Measurements from ENCODE around the gene LDHD. TPM values are rescaled to one million over a fixed set of nuclear protein-coding genes. Genes with fewer than 3 reads are reported as not detected.
A peak's percentile ranks its signal among the peaks of the same experiment; 100 is the strongest.

The LDHD gene
- total RNA-seq, 4 donors from 2014 or later: 3.3 to 20.4 (median 10.4) TPM

DNA sequence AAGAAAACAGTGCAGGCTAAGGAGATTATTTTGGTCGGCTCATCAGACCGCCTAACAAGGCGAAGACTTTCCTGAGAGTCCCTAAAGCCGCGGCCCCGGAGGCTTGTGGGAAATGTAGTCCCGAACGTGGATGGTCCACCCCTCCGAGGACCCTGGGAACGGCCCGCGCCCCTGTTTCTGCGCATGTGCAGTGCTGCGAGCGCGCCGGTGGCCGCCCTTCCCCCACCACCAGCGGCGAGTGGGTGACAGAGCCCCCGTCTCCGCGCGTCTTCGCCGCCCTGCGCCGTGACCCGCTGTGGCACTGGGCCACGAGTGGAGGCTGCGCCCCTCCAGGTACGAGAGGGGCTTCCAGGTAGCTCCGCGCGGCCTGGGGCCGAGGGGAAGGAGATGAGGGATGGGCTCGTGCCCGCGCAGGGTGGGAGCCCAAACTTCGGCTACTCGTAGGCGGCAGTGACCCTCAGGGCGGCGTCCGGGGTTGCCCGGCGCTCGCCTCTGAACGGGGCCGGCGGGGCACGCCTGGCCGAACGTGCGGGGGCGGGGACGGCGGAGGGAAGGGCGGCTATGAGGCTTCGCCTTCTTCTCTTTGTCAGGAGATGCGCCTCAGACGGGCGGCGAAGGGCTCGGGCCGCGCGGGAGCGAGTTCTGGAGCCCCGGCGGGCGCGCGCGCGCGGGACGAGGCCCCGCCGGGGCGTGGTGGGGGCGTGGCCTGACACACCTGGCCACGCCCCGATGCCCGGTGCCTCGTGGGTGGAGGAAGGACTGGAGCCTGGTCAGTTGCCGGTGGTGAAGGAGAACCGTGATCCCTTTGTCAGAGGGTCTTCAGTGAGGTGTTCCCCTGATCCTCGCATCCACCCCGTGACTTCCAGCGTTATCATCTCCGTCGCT, 32.0 kb upstream of the LDHD start, which contains the start of gene ZFP1:
Gene ZFP1, plus strand, starts transcription at position 214 of the 885 bp plus-strand sequence. CDS start 4,428 bp downstream, outside the sequence.
- DNase-seq: peak; percentile 67
- H3K27ac ChIP-seq: peak within 1 kb of the TSS; percentile 95 to 98 (median 98)
- WGBS, 2 donors: 0 to 2% methylated on average over 22 to 26 of the region's 93 CpGs
- no peaks in the 10 kb centered on the region for H3K27me3 ChIP-seq
- peak in 2 of 4 donors; percentile 53 to 63 for TF ChIP-seq POLR2A (IDR thresholded peaks at IDR 0.05)
- TF ChIP-seq, protein P1, sequence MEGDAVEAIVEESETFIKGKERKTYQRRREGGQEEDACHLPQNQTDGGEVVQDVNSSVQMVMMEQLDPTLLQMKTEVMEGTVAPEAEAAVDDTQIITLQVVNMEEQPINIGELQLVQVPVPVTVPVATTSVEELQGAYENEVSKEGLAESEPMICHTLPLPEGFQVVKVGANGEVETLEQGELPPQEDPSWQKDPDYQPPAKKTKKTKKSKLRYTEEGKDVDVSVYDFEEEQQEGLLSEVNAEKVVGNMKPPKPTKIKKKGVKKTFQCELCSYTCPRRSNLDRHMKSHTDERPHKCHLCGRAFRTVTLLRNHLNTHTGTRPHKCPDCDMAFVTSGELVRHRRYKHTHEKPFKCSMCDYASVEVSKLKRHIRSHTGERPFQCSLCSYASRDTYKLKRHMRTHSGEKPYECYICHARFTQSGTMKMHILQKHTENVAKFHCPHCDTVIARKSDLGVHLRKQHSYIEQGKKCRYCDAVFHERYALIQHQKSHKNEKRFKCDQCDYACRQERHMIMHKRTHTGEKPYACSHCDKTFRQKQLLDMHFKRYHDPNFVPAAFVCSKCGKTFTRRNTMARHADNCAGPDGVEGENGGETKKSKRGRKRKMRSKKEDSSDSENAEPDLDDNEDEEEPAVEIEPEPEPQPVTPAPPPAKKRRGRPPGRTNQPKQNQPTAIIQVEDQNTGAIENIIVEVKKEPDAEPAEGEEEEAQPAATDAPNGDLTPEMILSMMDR (IDR thresholded peaks at IDR 0.05): peak in 1 of 6 experiments; percentile 8
- H3K9me3 ChIP-seq: peaks cover 0 to 21% (median 0%) of the 10 kb centered on the region in 3 donors
- peak within 1 kb of the TSS; percentile 83 to 96 (median 92) for H3K4me3 ChIP-seq
- H3K36me3 ChIP-seq: peaks cover 0 to 18% (median 0%) of the 10 kb centered on the region in 3 donors
- H3K4me1 ChIP-seq: peaks cover 0 to 12% (median 4%) of the 10 kb centered on the region in 3 donors
- intact Hi-C loops (cut with DNase I): no loop called here

DNA sequence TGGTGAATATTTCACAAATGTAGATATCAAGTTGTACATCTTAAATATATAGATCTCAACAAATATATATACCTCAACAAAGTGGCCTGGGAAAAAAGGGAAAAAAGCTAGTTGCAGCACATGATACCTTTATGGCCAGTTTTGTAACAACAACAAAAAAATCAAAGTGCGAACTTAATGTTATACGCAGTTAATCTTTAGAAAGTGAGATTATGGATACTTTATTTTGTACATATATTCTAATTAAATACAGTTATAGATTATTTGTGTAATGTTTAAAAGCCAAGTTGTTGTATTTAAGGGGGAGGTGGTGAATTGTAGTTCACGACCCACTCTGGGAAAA, 31.4 kb upstream of the LDHD start:
- Histone ChIP-seq H3K9me3 (peaks cover 0 to 21% (median 0%) of the 10 kb centered on the region in 3 donors), H3K4me3 (peak overlapping the region in 3 of 4 donors; percentile 83 to 96 (median 90)), H3K4me1 (peaks cover 0 to 12% (median 4%) of the 10 kb centered on the region in 3 donors), H3K27ac (peak overlapping the region; percentile 95 to 98 (median 98)), H3K27me3 (no peaks in the 10 kb centered on the region), H3K36me3 (peaks cover 0 to 13% (median 0%) of the 10 kb centered on the region in 3 donors)
- 39 to 48% methylated on average over 3 of the region's 3 CpGs for WGBS, 2 donors
- no peak for TF ChIP-seq POLR2A (IDR thresholded peaks at IDR 0.05)
- TF ChIP-seq, protein P1 (IDR thresholded peaks at IDR 0.05): no peak
- no peak for DNase-seq
- intact Hi-C loops (cut with DNase I): no loop called here

DNA sequence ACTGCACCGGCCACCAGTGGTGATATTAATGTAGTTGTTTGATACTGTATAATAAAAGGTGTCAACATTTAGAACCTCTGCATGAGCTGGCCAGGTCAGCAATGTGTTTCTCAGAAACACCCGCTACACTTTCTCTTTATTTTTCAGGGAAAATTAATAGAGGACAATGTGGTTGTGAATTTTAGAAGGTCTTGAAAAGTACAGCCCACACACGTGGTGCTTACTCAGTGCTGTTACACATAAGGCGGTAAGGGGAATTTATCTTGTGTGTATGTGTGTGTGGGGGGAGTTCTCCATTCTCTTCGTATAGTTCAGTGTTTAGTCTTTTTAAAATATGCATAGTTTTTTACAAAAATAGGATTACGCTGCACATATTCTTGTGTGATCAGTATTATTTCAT, 27.4 kb upstream of the LDHD start:
- Histone ChIP-seq H3K27ac (no peak overlapping the region), H3K9me3 (peaks cover 0 to 7% (median 0%) of the 10 kb centered on the region in 3 donors), H3K27me3 (no peaks in the 10 kb centered on the region), H3K4me1 (peaks cover 0 to 1% (median 0%) of the 10 kb centered on the region in 3 donors), H3K36me3 (no peaks in the 10 kb centered on the region), H3K4me3 (no peak overlapping the region)
- no peak for DNase-seq
- TF ChIP-seq, protein P1 (IDR thresholded peaks at IDR 0.05): no peak
- TF ChIP-seq POLR2A (IDR thresholded peaks at IDR 0.05): no peak
- 66 to 68% methylated on average over 6 of the region's 6 CpGs for WGBS, 2 donors
- intact Hi-C loops (cut with DNase I): no loop called here

DNA sequence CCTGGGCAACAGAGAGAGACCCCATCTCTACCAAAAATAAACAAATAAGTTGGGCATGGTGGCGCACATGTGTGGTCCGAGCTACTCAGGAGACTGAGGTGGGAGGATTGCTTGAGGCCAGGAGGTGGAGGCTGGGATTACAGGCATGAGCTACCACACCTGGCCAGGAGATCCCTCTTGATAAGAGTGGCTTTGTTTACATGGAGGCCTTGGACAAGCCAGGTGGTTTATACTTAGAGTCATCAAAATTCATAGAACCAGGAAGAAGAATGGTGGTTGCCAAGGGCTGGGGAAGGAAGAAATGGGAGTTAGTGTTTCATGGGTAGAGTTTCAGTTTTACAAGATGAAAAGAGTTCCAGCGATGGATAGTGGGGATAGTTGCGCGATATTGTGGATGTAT, 22.9 kb upstream of the LDHD start:
- H3K27me3 ChIP-seq: no peaks in the 10 kb centered on the region
- H3K36me3 ChIP-seq: no peaks in the 10 kb centered on the region
- TF ChIP-seq, protein P1 (IDR thresholded peaks at IDR 0.05): no peak
- no peak for TF ChIP-seq POLR2A (IDR thresholded peaks at IDR 0.05)
- no peak for DNase-seq
- no peaks in the 10 kb centered on the region for H3K4me1 ChIP-seq
- H3K9me3 ChIP-seq: no peaks in the 10 kb centered on the region
- intact Hi-C loops (cut with DNase I): no loop called here
- no peak overlapping the region for H3K27ac ChIP-seq
- 94% methylated on average over 5 of the region's 5 CpGs for WGBS, 2 donors
- no peak overlapping the region for H3K4me3 ChIP-seq

DNA sequence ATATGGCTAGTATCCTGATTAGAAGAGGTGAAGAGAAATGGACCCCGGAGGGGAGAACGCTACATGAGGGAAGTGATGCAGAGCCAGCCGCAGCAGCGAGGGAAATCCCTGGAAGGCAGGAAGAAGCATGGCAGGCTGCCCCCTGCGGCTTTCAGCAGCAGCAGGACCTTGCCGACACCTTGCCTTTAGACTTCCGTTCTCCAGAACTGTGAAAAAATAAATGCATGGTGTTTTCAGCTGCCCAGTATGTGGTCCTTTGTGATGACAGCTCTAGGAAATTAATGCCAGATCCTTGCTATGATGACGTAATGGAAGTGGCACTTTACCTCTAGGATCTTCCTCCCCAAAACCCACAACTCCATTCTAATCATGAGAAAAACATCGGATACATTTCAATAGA, 22.1 kb upstream of the LDHD start:
- H3K4me3 ChIP-seq: no peak overlapping the region
- no peaks in the 10 kb centered on the region for H3K27me3 ChIP-seq
- H3K4me1 ChIP-seq: no peaks in the 10 kb centered on the region
- DNase-seq: no peak
- no peak overlapping the region for H3K27ac ChIP-seq
- TF ChIP-seq, protein P1 (IDR thresholded peaks at IDR 0.05): no peak
- TF ChIP-seq POLR2A (IDR thresholded peaks at IDR 0.05): no peak
- no peaks in the 10 kb centered on the region for H3K36me3 ChIP-seq
- 60 to 67% methylated on average over 8 to 9 of the region's 9 CpGs for WGBS, 2 donors
- H3K9me3 ChIP-seq: no peaks in the 10 kb centered on the region
- intact Hi-C loops (cut with DNase I): no loop called here
